DOHH2 (cell line): ENCODE results near the gene TFB2M.

Experiments used
- H3F3A ChIP-seq: fragments of 200-600 bp; sonication (generic), shearing (Covaris generic); 2 replicates; pipeline ENCODE4 v1.6.0; 2016; ENCODE audit warnings: antibody characterized with exemption, mild to moderate bottlenecking; ENCODE audit not compliant: control insufficient read depth, insufficient read depth
- H3K27ac ChIP-seq: fragments of 200-600 bp; sonication (generic); 2 replicates; pipeline ENCODE4 v1.5.1; 2014; ENCODE audit warnings: low read depth, mild to moderate bottlenecking, low read length, moderate library complexity
- H3K27me3 ChIP-seq: fragments of 200-600 bp; sonication (generic); 2 replicates; pipeline ENCODE4 v1.6.1; 2014; ENCODE audit warnings: mild to moderate bottlenecking, low read length, mixed read lengths; ENCODE audit not compliant: control insufficient read depth
- H3K36me3 ChIP-seq: fragments of 200-600 bp; sonication (generic); 2 replicates; pipeline ENCODE4 v1.6.1; 2014; ENCODE audit warnings: mild to moderate bottlenecking, low read length, moderate library complexity, mixed read lengths; ENCODE audit not compliant: control insufficient read depth
- H3K4me1 ChIP-seq: fragments of 200-600 bp; sonication (generic); 2 replicates; pipeline ENCODE4 v1.6.1; 2014; ENCODE audit warnings: mild to moderate bottlenecking, low read length, mixed read lengths; ENCODE audit not compliant: control insufficient read depth
- H3K4me2 ChIP-seq: fragments of 200-600 bp; sonication (generic); 2 replicates; pipeline ENCODE4 v1.6.0; 2014; ENCODE audit warnings: mild to moderate bottlenecking, low read length, moderate library complexity
- H3K4me3 ChIP-seq: fragments of 200-600 bp; sonication (generic); 2 replicates; pipeline ENCODE4 v1.5.1; 2014; ENCODE audit warnings: mild to moderate bottlenecking, low read length, mixed read lengths
- H3K79me2 ChIP-seq: fragments of 200-600 bp; sonication (generic); 2 replicates; pipeline ENCODE4 v1.6.1; 2014; ENCODE audit warnings: mild to moderate bottlenecking, low read length, mixed read lengths; ENCODE audit not compliant: control insufficient read depth
- H3K9me2 ChIP-seq: fragments of 200-600 bp; sonication (generic); replicated peaks from 2 replicates; pipeline ENCODE4 v1.6.1; 2014; ENCODE audit warnings: mild to moderate bottlenecking, low read length, mixed read lengths; ENCODE audit not compliant: control insufficient read depth
- H3K9me3 ChIP-seq: fragments of 200-600 bp; sonication (generic); 2 replicates; pipeline ENCODE4 v1.6.1; 2014; ENCODE audit warnings: antibody characterized with exemption, low read length, mixed read lengths; ENCODE audit not compliant: control insufficient read depth, insufficient read depth
- H4K20me1 ChIP-seq: fragments of 200-600 bp; sonication (generic); 2 replicates; pipeline ENCODE4 v1.6.0; 2014; ENCODE audit warnings: low read depth, mild to moderate bottlenecking, antibody characterized with exemption, low read length, moderate library complexity; ENCODE audit not compliant: control insufficient read depth, insufficient read depth
- CTCF ChIP-seq: fragments of 200-600 bp; sonication (generic); IDR thresholded peaks from one replicate; pipeline ENCODE4 v1.5.1; 2014; ENCODE audit warnings: antibody characterized with exemption, mild to moderate bottlenecking, low read depth, low read length; ENCODE audit not compliant: poor library complexity, severe bottlenecking
- EZH2phosphoT487 ChIP-seq: fragments of 200-600 bp; sonication (generic); IDR thresholded peaks from 2 replicates; pipeline ENCODE4 v1.6.1; 2017; ENCODE audit warnings: borderline replicate concordance, mild to moderate bottlenecking, antibody characterized with exemption, low read length, moderate library complexity, mixed read lengths

TFB2M gene

GRCh38 chr1:246558041-246558440 lies 8.0 kb downstream of the TFB2M start:
- Histone ChIP-seq H3F3A (no peaks in the 10 kb centered on the region), H3K9me3 (no peaks in the 10 kb centered on the region), H3K4me1 (no peaks in the 10 kb centered on the region), H3K4me3 (no peak overlapping the region), H4K20me1 (no peaks in the 10 kb centered on the region), H3K27ac (no peak overlapping the region), H3K9me2 (no peaks in the 10 kb centered on the region), H3K27me3 (no peaks in the 10 kb centered on the region), H3K79me2 (peaks cover 68% of the 10 kb centered on the region), H3K36me3 (peaks cover 71% of the 10 kb centered on the region), H3K4me2 (no peak overlapping the region)
- TF ChIP-seq EZH2phosphoT487: no peak
- no peak for TF ChIP-seq CTCF

GRCh38 chr1:246554201-246554600 lies 11.9 kb downstream of the TFB2M start:
- peaks cover 79% of the 10 kb centered on the region for H3K36me3 ChIP-seq

GRCh38 chr1:246552110-246552509 lies 14.0 kb downstream of the TFB2M start:
- TF ChIP-seq EZH2phosphoT487 (no peak), CTCF (no peak)
- no peak overlapping the region for H3K4me3 ChIP-seq
- no peaks in the 10 kb centered on the region for H3K9me3 ChIP-seq
- no peaks in the 10 kb centered on the region for H3K9me2 ChIP-seq
- H3K36me3 ChIP-seq: peaks cover 84% of the 10 kb centered on the region
- no peak overlapping the region for H3K4me2 ChIP-seq
- H3K27ac ChIP-seq: no peak overlapping the region
- H3K4me1 ChIP-seq: no peaks in the 10 kb centered on the region
- H3K79me2 ChIP-seq: peaks cover 36% of the 10 kb centered on the region
- no peaks in the 10 kb centered on the region for H4K20me1 ChIP-seq
- no peaks in the 10 kb centered on the region for H3K27me3 ChIP-seq
- no peaks in the 10 kb centered on the region for H3F3A ChIP-seq

More at GRCh38 chr1:246554201-246554600, 11.9 kb downstream of the TFB2M start:
- H3K27me3 ChIP-seq: no peaks in the 10 kb centered on the region
- H3K79me2 ChIP-seq: peaks cover 49% of the 10 kb centered on the region
- H3F3A ChIP-seq: no peaks in the 10 kb centered on the region
- no peaks in the 10 kb centered on the region for H4K20me1 ChIP-seq
- H3K4me1 ChIP-seq: no peaks in the 10 kb centered on the region
- H3K27ac ChIP-seq: no peak overlapping the region
- no peaks in the 10 kb centered on the region for H3K9me3 ChIP-seq
- no peak for TF ChIP-seq EZH2phosphoT487
- TF ChIP-seq CTCF: no peak
- no peak overlapping the region for H3K4me2 ChIP-seq
- no peaks in the 10 kb centered on the region for H3K9me2 ChIP-seq
- H3K4me3 ChIP-seq: no peak overlapping the region

- Histone ChIP-seq H3K27me3 (no peaks in the 10 kb centered on the region), H3K79me2 (peaks cover 31% of the 10 kb centered on the region), H3K36me3 (peaks cover 78% of the 10 kb centered on the region), H3K4me1 (no peaks in the 10 kb centered on the region), H4K20me1 (no peaks in the 10 kb centered on the region), H3K9me3 (no peaks in the 10 kb centered on the region), H3K9me2 (no peaks in the 10 kb centered on the region), H3K4me2 (no peak overlapping the region), H3F3A (no peaks in the 10 kb centered on the region), H3K27ac (no peak overlapping the region), H3K4me3 (no peak overlapping the region)
- TF ChIP-seq EZH2phosphoT487: no peak
Measured at GRCh38 chr1:246550402-246550801, 15.7 kb downstream of the TFB2M start.
